ENCODE data around the gene C6orf132. TPM values are rescaled to one million over a fixed set of nuclear protein-coding genes. Genes with fewer than 3 reads are reported as not detected.

The C6orf132 gene
- total RNA-seq, 2 donors from 2014 or later: 22.1 to 26.0 TPM

DNA sequence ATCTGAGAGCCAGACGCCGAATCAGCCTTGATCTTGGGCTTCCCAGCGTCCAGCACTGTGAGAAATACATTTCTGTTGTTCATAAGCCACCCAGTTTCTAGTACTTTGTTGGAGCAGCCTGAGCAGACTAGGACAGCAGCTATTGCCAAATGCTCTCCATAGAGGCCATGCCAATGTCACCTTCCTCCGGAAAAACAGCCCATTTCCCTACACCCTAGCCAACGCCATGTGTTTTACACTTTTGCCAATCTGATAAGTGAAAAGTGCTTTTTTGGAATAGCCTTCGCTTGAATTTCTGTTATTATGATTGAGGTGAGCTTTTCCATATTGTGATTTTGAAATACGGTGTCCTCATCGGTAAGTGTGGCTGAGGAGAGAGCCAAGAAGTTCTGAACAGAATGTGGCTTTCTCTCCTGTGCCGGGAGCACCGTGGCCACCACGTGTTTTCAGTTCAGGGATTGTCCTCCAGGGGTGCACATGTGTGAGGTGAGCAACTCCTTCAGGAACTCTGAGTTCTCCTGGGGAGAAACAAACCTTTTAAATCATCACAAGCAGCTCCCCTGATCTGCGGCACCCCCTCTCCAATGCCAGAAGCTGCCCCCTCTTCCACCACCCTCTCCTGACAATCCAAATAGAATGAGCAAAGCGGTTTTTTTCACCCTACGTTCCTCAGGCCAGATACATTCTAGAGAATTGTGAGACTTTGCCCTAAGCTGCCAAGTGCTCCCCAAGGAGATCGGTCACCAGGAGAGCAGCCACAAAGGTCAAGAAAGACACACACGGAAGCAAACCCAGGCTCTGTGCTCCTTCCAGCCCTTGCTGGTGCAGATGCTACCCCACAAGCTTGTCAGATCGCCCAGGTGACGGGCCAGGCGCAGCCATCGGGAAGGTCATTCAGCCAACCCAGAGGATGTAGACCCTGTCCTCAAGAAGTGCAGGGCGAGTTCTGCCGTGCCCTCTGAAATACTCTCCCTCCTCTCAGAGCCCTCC lies 56.1 kb downstream of the C6orf132 start:
- no peak for TF ChIP-seq POLR2A (IDR thresholded peaks at IDR 0.05)
- TF ChIP-seq, protein P1, sequence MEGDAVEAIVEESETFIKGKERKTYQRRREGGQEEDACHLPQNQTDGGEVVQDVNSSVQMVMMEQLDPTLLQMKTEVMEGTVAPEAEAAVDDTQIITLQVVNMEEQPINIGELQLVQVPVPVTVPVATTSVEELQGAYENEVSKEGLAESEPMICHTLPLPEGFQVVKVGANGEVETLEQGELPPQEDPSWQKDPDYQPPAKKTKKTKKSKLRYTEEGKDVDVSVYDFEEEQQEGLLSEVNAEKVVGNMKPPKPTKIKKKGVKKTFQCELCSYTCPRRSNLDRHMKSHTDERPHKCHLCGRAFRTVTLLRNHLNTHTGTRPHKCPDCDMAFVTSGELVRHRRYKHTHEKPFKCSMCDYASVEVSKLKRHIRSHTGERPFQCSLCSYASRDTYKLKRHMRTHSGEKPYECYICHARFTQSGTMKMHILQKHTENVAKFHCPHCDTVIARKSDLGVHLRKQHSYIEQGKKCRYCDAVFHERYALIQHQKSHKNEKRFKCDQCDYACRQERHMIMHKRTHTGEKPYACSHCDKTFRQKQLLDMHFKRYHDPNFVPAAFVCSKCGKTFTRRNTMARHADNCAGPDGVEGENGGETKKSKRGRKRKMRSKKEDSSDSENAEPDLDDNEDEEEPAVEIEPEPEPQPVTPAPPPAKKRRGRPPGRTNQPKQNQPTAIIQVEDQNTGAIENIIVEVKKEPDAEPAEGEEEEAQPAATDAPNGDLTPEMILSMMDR (IDR thresholded peaks at IDR 0.05): peak in 4 of 7 experiments; percentile 30 to 54 (median 42)
- no peak overlapping the region for H3K4me3 ChIP-seq
- no peaks in the 10 kb centered on the region for H3K9me3 ChIP-seq
- no peaks in the 10 kb centered on the region for H3K27me3 ChIP-seq
- H3K4me1 ChIP-seq: peaks cover 10% of the 10 kb centered on the region
- peak; percentile 63 for ATAC-seq
- H3K27ac ChIP-seq: no peak overlapping the region
- intact Hi-C loops (cut with DNase I): no loop called here
- peak; percentile 35 to 65 (median 43) for DNase-seq
- 66% methylated on average over 19 to 22 of the region's 22 CpGs for WGBS, 2 donors
- no peaks in the 10 kb centered on the region for H3K36me3 ChIP-seq (replicated peaks in 1 of 2; ENCODE audit: insufficient read depth in 1 of 2, low read depth in 2 of 2)

DNA sequence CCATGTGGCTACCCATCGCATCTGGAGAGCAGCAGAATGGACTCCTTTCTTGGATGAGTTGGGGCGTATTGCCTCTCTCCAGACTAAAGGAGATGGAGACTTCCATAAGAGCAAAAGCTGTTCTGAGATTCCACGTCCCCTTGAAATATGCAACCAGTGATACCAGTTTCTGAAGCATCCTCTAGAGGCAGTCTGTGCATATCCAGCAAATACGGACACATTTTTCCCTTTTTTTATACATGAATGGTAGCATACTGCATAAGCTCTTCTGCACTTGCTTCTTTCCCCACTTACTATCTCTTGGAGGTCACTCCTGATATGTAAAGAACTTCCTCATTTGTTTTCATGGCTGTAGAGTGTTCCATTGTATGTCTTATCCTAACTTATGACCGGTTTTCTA lies 57.5 kb downstream of the C6orf132 start:
- Histone ChIP-seq H3K36me3 (replicated peaks in 1 of 2; ENCODE audit: insufficient read depth in 1 of 2, low read depth in 2 of 2) (no peaks in the 10 kb centered on the region), H3K9me3 (no peaks in the 10 kb centered on the region), H3K27ac (no peak overlapping the region), H3K27me3 (no peaks in the 10 kb centered on the region), H3K4me1 (peaks cover 10% of the 10 kb centered on the region), H3K4me3 (no peak overlapping the region)
- intact Hi-C loops (cut with DNase I): no loop called here
- DNase-seq (no peak), ATAC-seq (no peak)
- WGBS, 2 donors: 80 to 86% methylated on average over 5 of the region's 5 CpGs
- TF ChIP-seq, protein P1 (IDR thresholded peaks at IDR 0.05): no peak
- no peak for TF ChIP-seq POLR2A (IDR thresholded peaks at IDR 0.05)

DNA sequence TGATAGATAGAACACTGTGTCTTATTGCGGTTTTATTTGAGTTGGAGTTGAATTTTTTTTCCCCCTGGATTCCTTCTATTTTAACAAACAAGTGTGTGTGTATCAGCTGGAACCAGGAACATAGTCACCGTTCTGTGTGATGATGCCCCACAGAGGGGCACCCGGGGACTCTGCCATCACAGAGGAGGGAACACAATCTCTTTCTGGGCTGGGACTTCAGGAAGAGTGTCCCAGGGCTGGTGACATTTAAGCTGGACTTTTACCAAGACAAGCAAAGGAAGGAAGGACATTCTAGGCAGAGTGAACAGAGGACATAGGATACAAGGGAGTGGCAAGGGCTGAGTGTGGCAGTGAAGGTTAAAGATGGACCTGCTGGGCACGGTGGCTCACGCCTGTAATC lies 58.9 kb downstream of the C6orf132 start:
- H3K27ac ChIP-seq: no peak overlapping the region
- no peak overlapping the region for H3K4me3 ChIP-seq
- TF ChIP-seq, protein P1 (IDR thresholded peaks at IDR 0.05): no peak
- TF ChIP-seq POLR2A (IDR thresholded peaks at IDR 0.05): no peak
- no peak for DNase-seq
- H3K9me3 ChIP-seq: no peaks in the 10 kb centered on the region
- H3K27me3 ChIP-seq: no peaks in the 10 kb centered on the region
- ATAC-seq: no peak
- intact Hi-C loops (cut with DNase I): no loop called here
- H3K4me1 ChIP-seq: peaks cover 10% of the 10 kb centered on the region
- no peaks in the 10 kb centered on the region for H3K36me3 ChIP-seq (replicated peaks in 1 of 2; ENCODE audit: insufficient read depth in 1 of 2, low read depth in 2 of 2)
- 89 to 95% methylated on average over 5 of the region's 5 CpGs for WGBS, 2 donors

DNA sequence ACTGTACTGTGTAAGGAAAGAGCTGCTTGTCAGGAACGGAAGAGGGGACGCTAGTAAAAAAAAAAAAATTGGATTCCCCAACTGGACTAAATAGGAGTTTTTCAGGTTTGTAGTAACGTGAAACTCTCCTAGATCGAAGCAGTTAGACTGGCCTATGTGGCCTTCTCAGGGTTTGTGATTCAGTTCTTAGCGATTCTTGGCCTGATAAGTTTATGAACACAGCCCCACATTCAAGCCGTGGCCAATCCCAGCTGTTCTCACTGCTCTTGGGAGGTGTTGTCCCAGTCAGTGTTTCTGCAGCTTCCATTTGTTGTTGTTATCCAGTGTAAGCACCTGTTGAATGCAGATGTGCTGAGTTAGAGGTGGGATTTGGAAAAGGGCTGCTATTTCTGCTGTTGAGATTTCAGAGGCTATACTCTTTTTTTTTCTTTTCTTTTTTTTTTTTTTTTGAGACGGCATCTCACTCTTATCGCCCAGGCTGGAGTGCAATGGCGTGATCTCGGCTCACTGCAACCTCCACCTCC lies 62.4 kb downstream of the C6orf132 start:
- no peaks in the 10 kb centered on the region for H3K9me3 ChIP-seq
- no peak for ATAC-seq
- TF ChIP-seq, protein P1 (IDR thresholded peaks at IDR 0.05): no peak
- TF ChIP-seq POLR2A (IDR thresholded peaks at IDR 0.05): no peak
- intact Hi-C loops (cut with DNase I): no loop called here
- H3K27me3 ChIP-seq: no peaks in the 10 kb centered on the region
- peaks cover 0 to 8% of the 10 kb centered on the region in 2 donors for H3K36me3 ChIP-seq (replicated peaks in 1 of 2; ENCODE audit: insufficient read depth in 1 of 2, low read depth in 2 of 2)
- no peak overlapping the region for H3K4me3 ChIP-seq
- 84 to 87% methylated on average over 9 to 10 of the region's 10 CpGs for WGBS, 2 donors
- no peak for DNase-seq
- no peaks in the 10 kb centered on the region for H3K4me1 ChIP-seq
- no peak overlapping the region for H3K27ac ChIP-seq

All from body of pancreas (tissue), 4 donors.